GM12874 (cell line): ENCODE data around the gene KBTBD13.

Source experiments
- TF ChIP-seq, protein P1 (sequence below): IDR thresholded peaks from 2 replicates; pipeline ENCODE4 v1.5.1; 2011; ENCODE audit warnings: low read depth, mild to moderate bottlenecking, control low read depth, low read length, moderate library complexity; ENCODE audit not compliant: insufficient read depth

Gene KBTBD13

DNA sequence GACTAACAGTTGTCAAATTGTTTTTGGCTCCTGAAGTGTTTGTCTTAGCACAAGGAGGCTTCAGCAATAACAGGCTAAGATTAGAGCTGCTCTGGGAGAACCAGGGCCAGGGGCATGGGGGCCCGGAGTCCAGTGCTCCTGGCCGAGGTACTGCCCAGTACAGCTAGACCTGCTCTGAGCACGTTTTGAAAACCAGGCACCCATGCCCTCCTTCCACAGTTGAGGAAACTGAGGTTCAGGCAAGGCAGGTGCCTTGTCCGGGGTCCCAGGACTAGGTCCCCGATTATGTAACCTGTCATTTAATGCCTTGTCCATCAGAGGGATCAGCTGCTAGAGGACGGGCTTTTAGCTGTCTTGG is 19.2 kb downstream of the KBTBD13 start:
- TF ChIP-seq, protein P1, sequence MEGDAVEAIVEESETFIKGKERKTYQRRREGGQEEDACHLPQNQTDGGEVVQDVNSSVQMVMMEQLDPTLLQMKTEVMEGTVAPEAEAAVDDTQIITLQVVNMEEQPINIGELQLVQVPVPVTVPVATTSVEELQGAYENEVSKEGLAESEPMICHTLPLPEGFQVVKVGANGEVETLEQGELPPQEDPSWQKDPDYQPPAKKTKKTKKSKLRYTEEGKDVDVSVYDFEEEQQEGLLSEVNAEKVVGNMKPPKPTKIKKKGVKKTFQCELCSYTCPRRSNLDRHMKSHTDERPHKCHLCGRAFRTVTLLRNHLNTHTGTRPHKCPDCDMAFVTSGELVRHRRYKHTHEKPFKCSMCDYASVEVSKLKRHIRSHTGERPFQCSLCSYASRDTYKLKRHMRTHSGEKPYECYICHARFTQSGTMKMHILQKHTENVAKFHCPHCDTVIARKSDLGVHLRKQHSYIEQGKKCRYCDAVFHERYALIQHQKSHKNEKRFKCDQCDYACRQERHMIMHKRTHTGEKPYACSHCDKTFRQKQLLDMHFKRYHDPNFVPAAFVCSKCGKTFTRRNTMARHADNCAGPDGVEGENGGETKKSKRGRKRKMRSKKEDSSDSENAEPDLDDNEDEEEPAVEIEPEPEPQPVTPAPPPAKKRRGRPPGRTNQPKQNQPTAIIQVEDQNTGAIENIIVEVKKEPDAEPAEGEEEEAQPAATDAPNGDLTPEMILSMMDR: no peak

DNA sequence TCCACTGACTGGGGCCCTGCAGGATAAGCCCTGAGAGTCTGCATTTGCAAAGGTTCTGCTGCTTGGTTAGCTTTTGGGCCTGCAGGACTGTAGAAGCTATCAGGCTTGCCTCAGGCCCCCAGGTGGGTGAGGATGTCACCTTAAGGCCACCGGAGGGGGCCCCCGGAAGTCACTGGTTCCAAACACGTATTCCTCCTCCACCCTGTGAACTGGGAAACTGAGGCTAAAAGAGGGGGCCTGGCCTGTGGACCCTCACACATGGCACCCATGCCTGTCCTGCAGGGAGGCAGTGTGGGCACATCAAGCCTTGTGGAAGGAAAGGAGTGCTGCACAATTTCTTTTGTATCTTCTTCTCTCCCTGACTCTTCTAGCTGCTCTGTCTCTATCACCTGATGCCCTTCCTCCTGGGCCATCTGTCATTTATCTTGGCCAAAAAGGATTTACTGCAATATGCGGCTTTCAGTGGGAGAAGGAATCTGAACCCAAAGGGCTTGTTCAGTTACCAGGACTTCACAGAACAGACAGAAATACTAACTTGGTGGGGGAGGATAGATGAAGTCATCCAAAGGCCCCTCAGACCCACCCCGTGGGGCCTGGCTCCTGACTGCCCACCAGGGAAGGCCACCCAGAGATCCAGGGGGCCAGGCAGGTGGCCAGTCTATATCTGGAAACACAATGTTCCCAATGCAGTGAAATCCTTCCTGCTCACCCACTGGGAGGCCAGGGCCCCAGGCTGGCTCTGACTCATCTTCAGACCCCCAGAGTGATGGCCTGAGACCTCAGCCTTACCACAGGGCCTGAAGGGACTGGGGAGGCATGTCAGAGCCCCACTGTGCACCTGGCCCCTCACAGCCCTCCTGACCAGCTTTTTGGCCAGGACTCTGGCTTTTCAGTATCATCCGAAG is 20.2 kb downstream of the KBTBD13 start:
- TF ChIP-seq, protein P1: no peak

DNA sequence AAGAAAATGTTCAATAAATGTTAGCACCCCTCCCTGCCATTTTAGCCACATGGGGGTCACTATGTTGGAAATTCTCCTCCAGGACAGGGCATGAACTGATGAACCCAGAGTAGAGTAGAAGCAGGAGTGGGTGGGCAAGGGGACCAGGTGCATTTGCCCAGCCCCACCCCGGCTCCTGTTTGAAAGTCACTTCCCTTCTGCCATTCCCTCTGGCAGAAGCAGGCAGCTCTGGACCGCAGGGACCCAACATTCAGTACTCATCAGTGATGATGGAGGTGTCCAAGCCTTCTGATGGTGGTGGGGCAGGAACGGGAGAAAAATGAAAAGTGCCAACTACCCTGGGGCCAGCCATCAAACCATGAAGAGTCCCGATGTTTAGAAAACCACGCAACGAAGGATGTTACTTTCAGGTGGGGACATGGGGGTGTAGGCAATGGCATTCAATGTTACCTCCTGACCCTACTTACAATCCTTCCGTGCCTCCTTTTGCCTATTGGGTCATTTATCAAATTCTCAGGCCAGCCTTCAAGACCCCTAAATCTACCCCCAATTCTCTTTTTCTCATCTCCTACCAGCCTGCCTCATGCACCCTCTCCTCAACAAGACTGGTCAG is 21.2 kb downstream of the KBTBD13 start:
- TF ChIP-seq, protein P1: no peak

DNA sequence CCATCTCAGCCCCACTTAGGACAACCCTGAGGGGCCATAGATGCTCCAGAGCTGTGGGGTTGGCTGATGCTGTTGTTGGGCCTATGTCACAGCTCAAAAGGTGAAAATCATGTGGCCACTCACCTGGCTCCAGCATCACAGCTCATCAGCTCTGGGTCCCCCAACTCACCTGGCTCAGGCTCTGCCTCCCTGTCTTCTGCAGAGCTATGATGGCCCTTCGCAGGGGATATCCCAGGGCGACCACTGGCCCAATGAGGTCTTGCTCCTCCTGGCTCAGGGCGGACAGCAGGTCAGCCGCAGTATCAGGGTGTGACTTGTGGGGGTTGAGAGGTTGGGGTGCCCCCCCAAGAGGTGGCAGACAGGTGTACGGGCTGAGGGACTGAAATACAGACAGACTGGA is 22.8 kb downstream of the KBTBD13 start:
- TF ChIP-seq, protein P1: no peak

DNA sequence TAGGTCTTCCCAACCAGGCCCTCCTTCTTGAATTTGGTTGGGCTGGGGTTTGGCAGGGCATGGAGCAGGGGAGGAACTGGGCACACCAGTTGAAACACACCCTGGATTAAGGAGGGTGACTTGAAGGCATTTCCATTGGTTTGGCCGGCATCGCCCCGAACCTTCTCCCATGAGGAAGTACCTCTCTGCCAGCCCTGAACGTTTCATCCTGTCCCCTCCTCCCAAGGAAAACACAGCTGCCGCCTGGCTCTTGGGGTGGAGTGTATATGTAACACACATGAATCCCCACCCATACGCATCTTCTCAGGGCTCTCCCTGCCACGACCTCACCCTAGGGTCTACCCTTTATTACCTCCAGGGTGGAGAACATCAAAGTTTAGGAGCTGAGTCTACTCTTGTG is 23.9 kb downstream of the KBTBD13 start:
- TF ChIP-seq, protein P1: no peak

DNA sequence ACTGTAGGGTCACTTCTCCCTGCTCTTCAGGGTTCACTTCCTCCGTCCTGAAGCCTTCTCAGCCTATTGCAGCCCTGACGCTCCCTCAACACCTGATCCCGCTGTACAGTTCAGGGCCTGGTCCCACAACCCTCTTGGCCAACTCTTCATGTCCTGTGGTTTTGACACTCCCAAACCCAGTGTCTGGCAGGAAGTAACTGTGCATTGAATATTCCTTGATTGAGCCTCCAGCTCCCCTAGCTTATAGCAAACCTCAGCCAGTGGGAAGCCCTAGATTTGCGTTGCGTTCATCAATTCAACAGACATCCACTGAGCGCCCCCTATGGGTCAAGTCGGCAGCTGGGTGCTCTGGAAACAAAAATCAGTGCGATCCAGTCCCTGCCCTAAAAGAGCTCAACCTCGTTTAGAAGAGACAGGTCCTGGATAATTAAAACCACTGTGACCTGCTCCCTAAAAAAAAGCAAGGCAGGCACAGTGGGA is 24.9 kb downstream of the KBTBD13 start:
- TF ChIP-seq, protein P1: peak; percentile 74

DNA sequence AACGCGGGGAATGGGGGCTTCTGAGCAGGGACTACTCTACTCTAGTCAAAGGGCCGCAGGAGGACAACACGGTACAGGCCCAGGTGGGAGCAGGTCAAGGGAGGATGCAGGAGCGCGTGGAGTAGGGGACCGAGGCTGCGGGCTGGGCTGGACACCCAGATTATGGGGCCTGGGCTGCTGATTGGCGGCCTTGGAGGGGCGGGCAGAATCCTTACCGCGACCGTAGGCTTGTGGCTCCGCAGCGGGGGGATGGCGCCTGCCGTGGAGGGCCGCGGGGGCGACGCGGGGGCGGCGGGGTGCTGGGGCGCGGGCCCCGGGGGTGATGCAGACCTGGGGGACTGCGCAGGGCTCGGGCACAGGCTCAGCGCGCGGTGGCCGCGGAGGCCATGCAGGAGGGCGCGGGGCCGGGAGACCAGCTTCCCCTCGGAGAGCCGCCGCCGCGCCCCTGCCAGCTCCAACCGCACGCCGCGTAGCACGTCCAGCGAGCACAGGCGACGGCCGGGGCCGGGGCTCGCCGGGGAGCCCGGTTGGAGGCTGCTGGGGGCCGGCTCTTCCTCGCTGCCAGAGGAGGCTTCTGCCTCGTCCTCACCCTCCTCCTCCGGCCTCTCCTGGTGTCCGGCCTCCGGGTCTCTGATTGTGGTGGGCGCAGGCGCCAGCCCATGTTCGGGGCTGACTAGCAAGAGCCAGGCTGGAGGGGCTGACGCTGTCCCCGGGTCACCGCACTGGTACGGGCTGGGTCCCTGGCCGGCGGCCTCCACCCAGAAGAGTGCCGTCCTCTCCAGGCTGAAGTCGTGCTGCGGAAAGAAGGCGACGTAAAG is 25.6 kb downstream of the KBTBD13 start:
- TF ChIP-seq, protein P1: no peak
